ENCODE results near the gene CREBL2. TPM values are rescaled to one million over a fixed set of nuclear protein-coding genes. Genes with fewer than 3 reads are reported as not detected.
"Not testable (repeated sequence)": the region's sequence is repeated elsewhere in the genome, so short reads cannot be mapped to it uniquely, and the experiment has no call there.

Gene CREBL2
- polyA plus RNA-seq (2013) = 21.7 TPM

GRCh38 chr12:12611512-12612306, at the start of gene CREBL2:
CREBL2 (plus strand) TSS chr12:12611876; CDS start chr12:12612173, 297 bp downstream.
- Histone ChIP-seq H3K36me3 (ENCODE audit: control insufficient read depth in 4 of 4, insufficient read depth in 4 of 4, low read length in 3 of 4) (peaks cover 0 to 3% (median 1%) of the 10 kb centered on the region in 4 experiments), H3K27me3 (replicated peaks in 2 of 5; ENCODE audit: control insufficient read depth in 4 of 5, insufficient read depth in 5 of 5, low read length in 4 of 5) (no peaks in the 10 kb centered on the region), H3K4me1 (ENCODE audit: control extremely low read depth in 1 of 4, control insufficient read depth in 4 of 4, insufficient read depth in 4 of 4, low read length in 3 of 4) (peaks cover 4 to 28% (median 25%) of the 10 kb centered on the region in 4 experiments), H3K9me3 (ENCODE audit: control extremely low read depth in 1 of 5, control insufficient read depth in 4 of 5, insufficient read depth in 2 of 5, low read depth in 1 of 5, low read length in 4 of 5) (no peaks in the 10 kb centered on the region), H3K27ac (ENCODE audit: insufficient read depth in 1 of 2, low read depth in 1 of 2, low read length in 2 of 2, poor library complexity in 1 of 2, severe bottlenecking in 2 of 2) (peak within 1 kb of the TSS; percentile 85 to 95), H3K4me3 (ENCODE audit: control insufficient read depth in 1 of 7, extremely low read depth in 1 of 7, insufficient read depth in 4 of 7, low read depth in 2 of 7, low read length in 6 of 7) (peak within 1 kb of the TSS; percentile 70 to 96 (median 89))
- 0% methylated on average over 35 of the region's 51 CpGs for WGBS (ENCODE audit: insufficient coverage)
- ChIA-PET POLR2A (no interaction called here), CTCF (interaction anchor here (0.6 to 1.4 kb wide), 2 partner anchors 35 to 36 kb away, joined by 3 to 4 read pairs; no protein-coding TSS in a partner anchor)
- DNase-seq = peak; percentile 93 to 97 (median 96)

GRCh38 chr12:12562016-12562483, 49.6 kb upstream of the CREBL2 start:
- H3K27ac ChIP-seq (ENCODE audit: insufficient read depth in 1 of 2, low read depth in 1 of 2, low read length in 2 of 2, poor library complexity in 1 of 2, severe bottlenecking in 2 of 2) = peak overlapping the region; percentile 72 to 86
- DNase-seq = peak; percentile 32 to 63 (median 49)
- H3K9me3 ChIP-seq (ENCODE audit: control extremely low read depth in 1 of 5, control insufficient read depth in 4 of 5, insufficient read depth in 2 of 5, low read depth in 1 of 5, low read length in 4 of 5) = peaks cover 0 to under 1% (median 0%) of the 10 kb centered on the region in 5 experiments
- WGBS (ENCODE audit: insufficient coverage) = 1% methylated on average over 23 of the region's 45 CpGs
- ChIA-PET CTCF (interaction anchor here (1.0 to 1.5 kb wide), 2 partner anchors 11 to 187 kb away, joined by 4 read pairs; no protein-coding TSS in a partner anchor), POLR2A (no interaction called here)
- no peaks in the 10 kb centered on the region for H3K36me3 ChIP-seq (ENCODE audit: control insufficient read depth in 4 of 4, insufficient read depth in 4 of 4, low read length in 3 of 4)
- no peaks in the 10 kb centered on the region for H3K27me3 ChIP-seq (replicated peaks in 2 of 5; ENCODE audit: control insufficient read depth in 4 of 5, insufficient read depth in 5 of 5, low read length in 4 of 5)
- peaks cover 6 to 17% (median 12%) of the 10 kb centered on the region in 4 experiments for H3K4me1 ChIP-seq (ENCODE audit: control extremely low read depth in 1 of 4, control insufficient read depth in 4 of 4, insufficient read depth in 4 of 4, low read length in 3 of 4)
- peak overlapping the region; percentile 58 to 92 (median 79) for H3K4me3 ChIP-seq (ENCODE audit: control insufficient read depth in 1 of 7, extremely low read depth in 1 of 7, insufficient read depth in 4 of 7, low read depth in 2 of 7, low read length in 6 of 7)

GRCh38 chr12:12562585-12563261, 49.0 kb upstream of the CREBL2 start, which contains the start of gene DUSP16:
DUSP16 (minus strand) TSS chr12:12562863; CDS start chr12:12521098, 41,765 bp downstream.
- no peaks in the 10 kb centered on the region for H3K27me3 ChIP-seq (replicated peaks in 2 of 5; ENCODE audit: control insufficient read depth in 4 of 5, insufficient read depth in 5 of 5, low read length in 4 of 5)
- CTCF ChIA-PET = interaction anchor here (1.0 to 2.4 kb wide), 5 partner anchors 11 to 185 kb away, joined by 3 to 22 read pairs (median 4); no protein-coding TSS in a partner anchor
- peak; percentile 91 to 95 (median 95) for DNase-seq
- peak within 1 kb of the TSS; percentile 72 to 86 for H3K27ac ChIP-seq (ENCODE audit: insufficient read depth in 1 of 2, low read depth in 1 of 2, low read length in 2 of 2, poor library complexity in 1 of 2, severe bottlenecking in 2 of 2)
- H3K36me3 ChIP-seq (ENCODE audit: control insufficient read depth in 4 of 4, insufficient read depth in 4 of 4, low read length in 3 of 4) = no peaks in the 10 kb centered on the region
- H3K9me3 ChIP-seq (ENCODE audit: control extremely low read depth in 1 of 5, control insufficient read depth in 4 of 5, insufficient read depth in 2 of 5, low read depth in 1 of 5, low read length in 4 of 5) = peaks cover 0 to 1% (median 0%) of the 10 kb centered on the region in 5 experiments
- peaks cover 6 to 17% (median 12%) of the 10 kb centered on the region in 4 experiments for H3K4me1 ChIP-seq (ENCODE audit: control extremely low read depth in 1 of 4, control insufficient read depth in 4 of 4, insufficient read depth in 4 of 4, low read length in 3 of 4)
- 0% methylated on average over 42 of the region's 59 CpGs for WGBS (ENCODE audit: insufficient coverage)
- POLR2A ChIA-PET = interaction anchor here (0.6 to 0.7 kb wide), 2 partner anchors 9 to 143 kb away, joined by 3 read pairs; no protein-coding TSS in a partner anchor
- peak within 1 kb of the TSS; percentile 68 to 92 (median 79) for H3K4me3 ChIP-seq (ENCODE audit: control insufficient read depth in 1 of 7, extremely low read depth in 1 of 7, insufficient read depth in 4 of 7, low read depth in 2 of 7, low read length in 6 of 7)

GRCh38 chr12:12563290-12563928, 48.3 kb upstream of the CREBL2 start:
- ChIA-PET CTCF (interaction anchor here (1.0 to 2.4 kb wide), 9 partner anchors 8 to 185 kb away, joined by 3 to 22 read pairs (median 4); no protein-coding TSS in a partner anchor), POLR2A (interaction anchor here (0.6 to 0.7 kb wide), 2 partner anchors 9 to 142 kb away, joined by 3 read pairs; no protein-coding TSS in a partner anchor)
- Histone ChIP-seq H3K9me3 (ENCODE audit: control extremely low read depth in 1 of 5, control insufficient read depth in 4 of 5, insufficient read depth in 2 of 5, low read depth in 1 of 5, low read length in 4 of 5) (peaks cover 0 to 1% (median 0%) of the 10 kb centered on the region in 5 experiments), H3K27ac (ENCODE audit: insufficient read depth in 1 of 2, low read depth in 1 of 2, low read length in 2 of 2, poor library complexity in 1 of 2, severe bottlenecking in 2 of 2) (peak overlapping the region; percentile 20 to 86), H3K4me1 (ENCODE audit: control extremely low read depth in 1 of 4, control insufficient read depth in 4 of 4, insufficient read depth in 4 of 4, low read length in 3 of 4) (peaks cover 6 to 17% (median 12%) of the 10 kb centered on the region in 4 experiments), H3K4me3 (ENCODE audit: control insufficient read depth in 1 of 7, extremely low read depth in 1 of 7, insufficient read depth in 4 of 7, low read depth in 2 of 7, low read length in 6 of 7) (peak overlapping the region in 6 of 7 experiments; percentile 66 to 92 (median 76)), H3K36me3 (ENCODE audit: control insufficient read depth in 4 of 4, insufficient read depth in 4 of 4, low read length in 3 of 4) (no peaks in the 10 kb centered on the region), H3K27me3 (replicated peaks in 2 of 5; ENCODE audit: control insufficient read depth in 4 of 5, insufficient read depth in 5 of 5, low read length in 4 of 5) (no peaks in the 10 kb centered on the region)
- peak in 1 of 3 donors; percentile 7 for DNase-seq
- WGBS (ENCODE audit: insufficient coverage) = 83% methylated on average over 8 of the region's 11 CpGs

GRCh38 chr12:12564911-12565310, 46.8 kb upstream of the CREBL2 start:
- no peaks in the 10 kb centered on the region for H3K27me3 ChIP-seq (replicated peaks in 2 of 5; ENCODE audit: control insufficient read depth in 4 of 5, insufficient read depth in 5 of 5, low read length in 4 of 5)
- H3K36me3 ChIP-seq (ENCODE audit: control insufficient read depth in 4 of 4, insufficient read depth in 4 of 4, low read length in 3 of 4) = no peaks in the 10 kb centered on the region
- H3K9me3 ChIP-seq (ENCODE audit: control extremely low read depth in 1 of 5, control insufficient read depth in 4 of 5, insufficient read depth in 2 of 5, low read depth in 1 of 5, low read length in 4 of 5) = peaks cover 0 to 1% (median 0%) of the 10 kb centered on the region in 5 experiments
- ChIA-PET POLR2A (no interaction called here), CTCF (interaction anchor here (0.7 to 2.4 kb wide), 8 partner anchors 8 to 187 kb away, joined by 3 to 22 read pairs (median 4); no protein-coding TSS in a partner anchor)
- DNase-seq = no peak
- 100% methylated on average over 1 of the region's 1 CpG for WGBS (ENCODE audit: insufficient coverage)
- H3K4me1 ChIP-seq (ENCODE audit: control extremely low read depth in 1 of 4, control insufficient read depth in 4 of 4, insufficient read depth in 4 of 4, low read length in 3 of 4) = peaks cover 6 to 17% (median 12%) of the 10 kb centered on the region in 4 experiments
- no peak overlapping the region for H3K27ac ChIP-seq (ENCODE audit: insufficient read depth in 1 of 2, low read depth in 1 of 2, low read length in 2 of 2, poor library complexity in 1 of 2, severe bottlenecking in 2 of 2)
- H3K4me3 ChIP-seq (ENCODE audit: control insufficient read depth in 1 of 7, extremely low read depth in 1 of 7, insufficient read depth in 4 of 7, low read depth in 2 of 7, low read length in 6 of 7) = no peak overlapping the region

GRCh38 chr12:12565971-12566370, 45.7 kb upstream of the CREBL2 start:
- H3K9me3 ChIP-seq (ENCODE audit: control extremely low read depth in 1 of 5, control insufficient read depth in 4 of 5, insufficient read depth in 2 of 5, low read depth in 1 of 5, low read length in 4 of 5); H3K36me3 ChIP-seq (ENCODE audit: control insufficient read depth in 4 of 4, insufficient read depth in 4 of 4, low read length in 3 of 4); H3K27ac ChIP-seq (ENCODE audit: insufficient read depth in 1 of 2, low read depth in 1 of 2, low read length in 2 of 2, poor library complexity in 1 of 2, severe bottlenecking in 2 of 2); H3K27me3 ChIP-seq (replicated peaks in 2 of 5; ENCODE audit: control insufficient read depth in 4 of 5, insufficient read depth in 5 of 5, low read length in 4 of 5); CTCF ChIA-PET; DNase-seq; H3K4me3 ChIP-seq (ENCODE audit: control insufficient read depth in 1 of 7, extremely low read depth in 1 of 7, insufficient read depth in 4 of 7, low read depth in 2 of 7, low read length in 6 of 7); POLR2A ChIA-PET: not testable (repeated sequence)
- WGBS (ENCODE audit: insufficient coverage) = 60% methylated on average over 1 of the region's 32 CpGs
- peaks cover 6 to 11% (median 7%) of the 10 kb centered on the region in 4 experiments for H3K4me1 ChIP-seq (ENCODE audit: control extremely low read depth in 1 of 4, control insufficient read depth in 4 of 4, insufficient read depth in 4 of 4, low read length in 3 of 4)

Measured in common myeloid progenitor, CD34-positive (primary cell).